Left renal pelvis (tissue), 4 donors: ENCODE data around the gene COL19A1. TPM values are rescaled to one million over a fixed set of nuclear protein-coding genes. Genes with fewer than 3 reads are reported as not detected.

Experiments used
- polyA plus RNA-seq, 4 donors: library from polyadenylated mRNA; unstranded; fragments of 120-200 nt; gene quantifications; one replicate each; pipeline ENCODE4 v1.2.1, GENCODE V29; 2013; ENCODE audit not compliant: insufficient read length in 4 of 4

Gene COL19A1
- polyA plus RNA-seq, 4 donors = 0.11 to 2.7 (median 2.4) TPM

Other genes starting within 250 kb of the COL19A1 start
- gene LMBRD1, start 69.5 kb upstream of the COL19A1 start, polyA plus RNA-seq = 100 to 1,000 TPM in 3 of 4 donors, 10 to 100 TPM in 1; 57.9 to 185 (median 137) TPM